A549 treated with AZD2906 at 1 μM for 4 hours (cell line): Measurements from ENCODE around the gene SRSF11. TPM values are rescaled to one million over a fixed set of nuclear protein-coding genes. Genes with fewer than 3 reads are reported as not detected.

ENCODE experiments used
- total RNA-seq: library from RNA; stranded (reverse); fragments of 200-300 nt; extraction: Qiagen RNA extraction; gene quantifications from 5 replicates; pipeline ENCODE4 v1.2.3, GENCODE V29; 2022

SRSF11 gene, protein sequence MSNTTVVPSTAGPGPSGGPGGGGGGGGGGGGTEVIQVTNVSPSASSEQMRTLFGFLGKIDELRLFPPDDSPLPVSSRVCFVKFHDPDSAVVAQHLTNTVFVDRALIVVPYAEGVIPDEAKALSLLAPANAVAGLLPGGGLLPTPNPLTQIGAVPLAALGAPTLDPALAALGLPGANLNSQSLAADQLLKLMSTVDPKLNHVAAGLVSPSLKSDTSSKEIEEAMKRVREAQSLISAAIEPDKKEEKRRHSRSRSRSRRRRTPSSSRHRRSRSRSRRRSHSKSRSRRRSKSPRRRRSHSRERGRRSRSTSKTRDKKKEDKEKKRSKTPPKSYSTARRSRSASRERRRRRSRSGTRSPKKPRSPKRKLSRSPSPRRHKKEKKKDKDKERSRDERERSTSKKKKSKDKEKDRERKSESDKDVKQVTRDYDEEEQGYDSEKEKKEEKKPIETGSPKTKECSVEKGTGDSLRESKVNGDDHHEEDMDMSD
- 55.5 to 86.7 TPM (median 68.4 TPM) in 5 replicates for total RNA-seq

DNA sequence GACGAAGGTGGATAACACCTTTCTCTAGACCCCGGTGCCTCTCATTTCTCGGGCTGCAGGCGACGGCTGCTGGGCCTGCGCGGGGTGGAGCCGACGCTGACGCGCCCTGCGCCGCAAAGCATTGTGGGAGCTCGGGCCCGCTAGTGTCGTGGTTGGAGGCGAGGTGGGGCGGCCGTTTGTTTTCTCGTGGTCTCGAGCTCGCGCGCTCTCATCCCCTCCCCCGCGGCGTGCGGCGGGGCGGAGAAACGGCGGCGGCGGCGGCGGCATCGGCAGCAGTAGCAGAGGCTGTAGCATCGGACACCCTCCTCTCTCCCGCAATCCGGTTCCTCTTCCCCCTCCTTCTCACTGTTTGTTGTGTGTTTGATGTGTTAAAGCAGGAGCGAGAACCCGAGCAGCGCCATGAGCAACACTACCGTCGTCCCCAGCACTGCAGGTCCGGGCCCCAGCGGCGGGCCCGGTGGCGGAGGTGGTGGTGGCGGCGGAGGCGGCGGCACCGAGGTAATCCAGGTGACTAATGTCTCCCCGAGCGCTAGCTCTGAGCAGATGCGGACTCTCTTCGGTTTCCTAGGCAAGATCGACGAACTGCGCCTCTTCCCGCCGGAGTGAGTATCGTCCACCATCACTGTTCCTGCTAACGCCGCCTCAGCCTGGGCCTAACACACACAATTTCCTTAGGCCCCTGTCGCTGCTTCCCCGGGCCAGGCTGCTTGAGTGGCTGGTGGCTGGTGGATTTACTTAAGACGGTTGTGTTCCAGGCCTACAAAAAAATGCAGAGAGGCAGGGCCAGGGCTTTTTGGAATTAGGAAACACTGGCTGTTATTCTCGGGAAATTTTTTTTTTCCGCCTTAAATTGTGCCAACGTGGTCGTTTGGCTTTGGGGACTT lies at the start of gene SRSF11:
Gene SRSF11, plus strand, starts transcription at position 143 of the 884 bp plus-strand sequence. Its CDS starts 257 bp downstream, at position 400.

DNA sequence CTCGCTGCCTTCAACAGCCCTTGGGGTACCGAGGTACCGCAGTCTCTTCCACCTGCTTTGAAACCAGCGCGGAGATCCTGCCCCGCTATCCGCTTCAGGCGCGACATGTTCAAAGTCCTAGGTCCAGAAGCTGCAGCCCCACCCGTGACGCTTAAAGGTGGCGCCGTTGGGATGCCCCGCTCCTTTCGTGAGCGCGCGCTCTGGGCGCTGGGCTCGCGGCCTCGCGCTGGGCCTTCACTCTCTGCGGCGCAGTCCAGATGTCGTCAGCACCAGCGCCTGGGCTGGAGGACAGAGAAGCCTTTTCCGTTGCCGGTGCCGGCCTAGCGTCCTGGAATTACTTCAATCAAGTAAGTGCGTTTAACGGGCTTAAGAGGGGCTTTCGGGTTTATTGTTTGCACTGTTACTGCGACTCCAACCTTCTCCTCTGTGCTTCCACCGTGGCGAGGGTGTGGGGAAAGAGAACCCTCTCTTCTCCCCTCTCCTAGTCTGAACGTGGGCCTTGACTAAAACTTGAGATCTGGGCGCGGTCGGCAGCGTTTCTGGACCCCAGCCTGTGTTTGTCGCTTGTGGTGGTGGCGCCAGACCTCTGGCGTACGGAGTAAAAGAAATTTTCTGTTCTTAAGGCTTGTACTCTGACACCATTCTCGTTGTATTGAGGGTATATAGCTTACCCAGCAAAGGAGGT lies 15.6 kb upstream of the SRSF11 start, which contains the start of gene LRRC40:
Gene LRRC40, minus strand, starts transcription at position 146 of the 685 bp plus-strand sequence. Its CDS starts 39 bp downstream, at position 107.

Other genes with a start within 250 kb of the SRSF11 start
- gene LRRC40, start 15.8 kb upstream of the SRSF11 start, total RNA-seq, result 7.9 to 12.4 TPM (median 9.6 TPM) in 5 replicates
- gene ANKRD13C, start 133.3 kb downstream of the SRSF11 start, total RNA-seq, result 6.9 to 9.1 TPM (median 7.7 TPM) in 5 replicates
- gene CTH, start 189.9 kb downstream of the SRSF11 start, total RNA-seq, result 1.3 to 1.9 TPM (median 1.5 TPM) in 5 replicates